HG03558 (cell line): ENCODE data around the gene VRTN.

ENCODE experiments used
- ATAC-seq: cut with Tn5 transposase; IDR thresholded peaks from one replicate; pipeline ENCODE4 v1.9.1; 2021; ENCODE audit warnings: moderate number of reproducible peaks; ENCODE audit not compliant: unreplicated experiment; ENCODE audit errors: extremely low read depth

VRTN gene

DNA sequence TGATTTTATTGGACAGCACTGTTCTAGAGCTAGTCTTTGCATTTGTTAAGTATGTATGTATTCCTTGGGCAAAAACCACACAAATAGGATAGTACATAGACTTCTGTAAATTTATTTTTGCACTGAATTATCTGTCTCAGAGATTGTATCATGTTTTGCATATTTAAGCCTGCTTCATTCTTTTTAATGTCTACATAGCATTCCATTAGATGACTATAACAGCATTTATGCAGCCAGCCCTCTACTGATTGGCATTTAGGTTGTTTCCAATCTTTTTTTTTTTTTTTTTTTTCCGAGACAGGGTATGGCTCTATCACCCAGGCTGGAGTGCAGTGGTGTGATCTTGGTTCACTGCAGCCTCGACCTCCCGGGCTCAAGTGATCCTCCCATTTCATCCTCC, 43.2 kb downstream of the VRTN start:
- ATAC-seq = no peak

GRCh38 chr14:74392616-74393570, 44.6 kb downstream of the VRTN start:
- no peak for ATAC-seq

- no peak for ATAC-seq
These were observed 46.3 kb downstream of the VRTN start for GRCh38 chr14:74394549-74394948.

DNA sequence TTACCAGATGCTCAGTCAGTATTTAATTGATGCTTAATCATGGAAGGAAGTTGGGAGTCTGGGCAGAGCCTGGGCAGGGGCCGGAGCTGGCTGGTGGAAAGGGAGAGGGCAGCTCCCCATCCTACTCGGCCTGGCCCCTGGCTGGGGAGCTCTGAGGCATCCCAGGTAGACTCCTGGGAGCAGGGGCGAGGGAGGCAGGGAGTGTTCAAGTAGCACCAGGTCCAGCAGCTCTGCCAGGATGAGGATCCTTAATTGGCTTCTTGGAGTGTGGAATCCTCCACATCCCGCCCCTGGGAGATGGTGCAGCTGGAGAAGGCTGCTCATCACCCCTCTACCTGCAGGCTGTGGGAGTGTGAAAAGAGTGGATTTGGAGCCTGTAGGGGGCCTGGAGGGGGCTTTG, 46.8 kb downstream of the VRTN start:
- ATAC-seq = no peak

DNA sequence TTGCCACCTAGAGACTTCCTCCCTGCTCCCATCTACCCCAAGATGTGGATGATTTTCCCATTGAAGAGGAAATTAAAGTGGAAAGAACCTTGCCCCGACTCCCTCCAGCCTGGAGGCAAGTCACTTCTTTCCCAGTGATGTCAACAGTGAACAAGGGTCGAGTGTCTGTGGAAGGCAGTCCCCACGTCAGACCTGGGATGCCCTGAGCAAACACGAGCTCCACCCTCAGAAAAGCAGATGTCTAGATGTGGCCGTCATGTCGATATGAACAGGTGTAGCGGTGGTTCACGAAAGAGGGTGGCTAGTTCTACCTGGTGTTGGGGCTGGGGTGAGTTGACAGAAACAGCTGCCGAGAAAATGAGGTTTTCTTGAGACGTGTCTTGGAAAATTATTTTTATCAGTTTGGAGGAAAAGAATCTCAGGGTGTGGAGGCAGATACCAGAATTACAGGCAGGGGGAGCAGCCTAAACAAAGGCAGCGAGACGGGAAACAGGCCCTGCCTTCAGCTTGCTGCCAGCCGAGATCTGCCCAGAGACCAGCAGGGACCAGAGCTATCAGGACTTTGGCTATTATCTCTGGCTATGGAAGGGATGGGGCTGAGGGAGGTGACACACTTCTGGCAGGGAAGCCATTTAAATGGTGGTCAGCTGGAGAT, 51.9 kb downstream of the VRTN start:
- ATAC-seq = no peak

GRCh38 chr14:74400919-74401503, 52.7 kb downstream of the VRTN start:
- ATAC-seq = no peak

- no peak for ATAC-seq
These were observed 53.4 kb downstream of the VRTN start for GRCh38 chr14:74401504-74402241.

GRCh38 chr14:74402401-74403251, 54.4 kb downstream of the VRTN start:
- ATAC-seq = no peak

DNA sequence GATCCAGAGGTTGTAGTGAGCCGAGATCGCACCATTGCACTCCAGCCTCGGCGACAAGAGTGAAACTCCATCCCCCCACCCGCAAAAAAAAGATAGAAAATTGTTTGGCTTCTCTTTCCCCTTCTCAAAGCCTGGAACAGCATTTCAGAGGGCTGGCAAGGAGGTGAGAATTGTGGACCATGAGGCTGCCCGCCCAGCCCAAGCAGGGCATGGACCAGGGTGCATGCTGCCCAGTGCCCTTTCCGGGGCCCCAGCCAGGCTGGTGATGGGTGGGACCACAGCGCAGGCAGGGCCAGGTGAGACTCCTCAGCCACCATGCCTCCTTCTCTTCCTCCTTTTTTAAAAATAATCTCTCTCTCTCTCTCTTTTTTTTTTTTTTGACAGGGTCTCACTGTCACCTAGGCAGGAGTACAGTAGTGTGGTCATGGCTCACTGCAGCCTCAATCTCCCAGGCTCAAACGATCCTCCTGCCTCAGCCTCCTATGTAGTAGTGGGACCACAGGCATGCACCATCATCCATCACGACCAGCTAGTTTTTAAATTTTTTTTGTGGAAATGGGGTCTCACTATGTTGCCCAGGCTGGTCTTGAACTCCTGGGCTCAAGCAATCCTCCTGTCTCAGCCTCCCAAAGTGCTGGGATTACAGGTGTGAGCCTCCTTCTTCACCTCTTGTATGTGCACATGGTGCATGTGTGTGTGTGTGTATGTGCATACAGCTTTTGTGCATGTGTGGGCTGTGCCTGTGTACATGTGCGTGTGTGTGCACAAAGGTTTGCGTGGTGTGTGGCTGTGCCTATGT, 55.5 kb downstream of the VRTN start:
- no peak for ATAC-seq

- no peak for ATAC-seq
These were observed 56.2 kb downstream of the VRTN start for GRCh38 chr14:74404435-74404834.

- no peak for ATAC-seq
These were observed 57.4 kb downstream of the VRTN start for GRCh38 chr14:74405663-74406062.

DNA sequence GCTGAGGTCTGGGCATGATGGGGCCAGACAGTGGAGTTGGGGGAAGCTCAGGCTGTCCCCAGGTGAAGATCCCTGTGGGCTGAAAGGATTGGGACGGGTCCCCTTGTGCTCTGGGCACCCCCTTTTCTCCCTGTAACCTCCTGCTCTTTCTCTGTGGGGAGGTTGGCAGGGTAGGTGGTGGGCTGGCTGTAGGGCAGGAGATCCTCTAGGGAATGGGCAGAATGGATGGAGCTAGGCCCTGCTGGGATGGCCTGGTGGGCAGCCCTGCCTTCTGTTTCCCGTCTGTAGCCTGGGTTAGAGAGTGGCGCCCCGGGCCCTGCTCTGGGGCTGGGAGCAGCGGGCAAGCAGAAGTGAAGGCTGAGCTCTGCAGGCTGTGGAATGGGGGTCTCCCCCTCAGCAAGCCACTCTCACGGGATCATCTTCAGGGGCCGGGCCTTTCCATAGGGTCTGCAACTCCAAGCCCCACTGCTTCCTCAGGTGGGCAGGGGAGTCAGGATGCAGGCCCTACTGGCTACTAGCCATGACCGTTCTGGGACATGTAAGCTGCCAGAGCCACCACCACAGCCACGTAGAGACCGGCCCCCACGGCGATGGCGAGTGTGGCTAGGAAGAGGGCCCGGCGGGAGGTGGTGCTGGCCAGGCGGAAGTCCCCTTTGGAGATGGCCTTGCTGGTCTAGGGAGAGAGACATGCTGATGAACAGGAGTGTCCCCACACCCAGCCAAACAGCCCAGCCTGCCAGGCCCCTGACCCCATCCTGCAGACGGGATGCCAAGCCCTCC, 58.9 kb downstream of the VRTN start:
- no peak for ATAC-seq

DNA sequence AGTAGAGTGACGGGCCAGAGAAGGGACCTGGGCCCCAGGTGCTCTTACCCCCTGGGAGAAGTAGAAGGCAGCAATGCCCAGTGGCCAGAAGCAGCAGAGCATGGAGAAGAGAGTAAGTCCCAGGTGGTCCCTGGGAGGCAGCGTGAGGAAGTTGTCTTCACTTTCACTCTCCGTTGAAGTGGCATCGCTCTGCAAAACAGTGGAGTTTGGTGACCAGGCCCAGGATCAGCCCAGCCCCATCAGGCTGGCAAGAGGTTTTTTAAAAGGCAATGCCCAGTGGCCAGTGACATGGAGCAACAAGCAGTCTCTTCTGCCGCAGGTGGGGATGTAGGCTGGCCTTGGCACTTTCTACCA, 59.5 kb downstream of the VRTN start:
- no peak for ATAC-seq

GRCh38 chr14:74408870-74409269, 60.6 kb downstream of the VRTN start:
- ATAC-seq = no peak

- ATAC-seq = no peak
These were observed 61.2 kb downstream of the VRTN start for GRCh38 chr14:74409441-74409840.
